Transverse colon (tissue), 4 donors: ENCODE measurements around the gene ACTN3. TPM values are rescaled to one million over a fixed set of nuclear protein-coding genes. Genes with fewer than 3 reads are reported as not detected.

Experiments
- DNase-seq: peaks from one replicate; pipeline ENCODE4 v3.0.0-alpha.2; 2019
- H3K27ac ChIP-seq, 4 donors: fragments of 200-600 bp; sonication (generic); 2 replicates each; pipeline ENCODE4 v1.5.1; 2016 to 2018; ENCODE audit warnings: inconsistent platforms in 4 of 4
- H3K27me3 ChIP-seq: fragments of 200-600 bp; sonication (generic); 2 replicates; pipeline ENCODE4 v1.5.1; 2017; ENCODE audit warnings: inconsistent platforms
- H3K36me3 ChIP-seq, 4 donors: fragments of 200-600 bp; sonication (generic); 2 replicates each; pipeline ENCODE4 v1.5.1; 2017 to 2019; ENCODE audit warnings: inconsistent platforms in 4 of 4
- H3K4me1 ChIP-seq, 4 donors: fragments of 200-600 bp; sonication (generic); 2 replicates each; pipeline ENCODE4 v1.5.1; 2017 to 2020; ENCODE audit warnings: inconsistent platforms in 4 of 4
- H3K4me3 ChIP-seq, 4 donors: fragments of 200-600 bp; sonication (generic); 1 replicate in 1 of 4; 2 replicates in 3 of 4; pipeline versions ENCODE4 v1.5.1 to v1.6.1; 2017 to 2019; ENCODE audit warnings: inconsistent platforms in 4 of 4
- H3K9me3 ChIP-seq, 2 donors: fragments of 200-600 bp; sonication (generic); 2 replicates each; pipeline ENCODE4 v1.5.1; 2017 to 2019; ENCODE audit warnings: inconsistent platforms in 2 of 2
- CTCF ChIP-seq, 5 experiments: fragments of 200-600 bp in 3 of 5; fragments of 450-650 bp in 2 of 5; sonication (generic) in 3 of 5; IDR thresholded peaks; 1 replicate in 2 of 5; 2 replicates in 3 of 5; pipeline ENCODE4 v1.5.1; 2016 to 2017; ENCODE audit warnings: antibody characterized with exemption in 5 of 5, inconsistent platforms in 3 of 5, mild to moderate bottlenecking in 2 of 5, moderate library complexity in 1 of 5
- EP300 ChIP-seq: sonication (generic); formaldehyde crosslinking; IDR thresholded peaks from one replicate; pipeline ENCODE4 v1.6.1; 2017; ENCODE audit warnings: antibody characterized with exemption, low read depth
- POLR2A ChIP-seq: fragments of 450-650 bp; IDR thresholded peaks from one replicate; pipeline ENCODE4 v1.6.1; 2016; ENCODE audit warnings: antibody characterized with exemption, mild to moderate bottlenecking, moderate library complexity
- POLR2AphosphoS5 ChIP-seq, 3 donors: sonication (generic); formaldehyde crosslinking; IDR thresholded peaks; one replicate each; pipeline ENCODE4 v1.6.1; 2016; ENCODE audit warnings: antibody characterized with exemption in 3 of 3
- WGBS, 2 donors: methylation state at CpG; one replicate each; pipeline ENCODE4 v1.1.5; 2018; ENCODE audit warnings: low coverage in 1 of 2; 5-methylcytosine and 5-hydroxymethylcytosine counted together
- in situ Hi-C, 4 donors: fragments of 200-750 bp; cut with MboI; loops; one replicate each; pipeline versions ENCODE4 v1.15.0 to v1.15.1; 2017; ENCODE audit warnings: low sequenced_read_pairs in 3 of 4, low pct_ligation_motif_present in 1 of 4, low pct_unique_long_range_greater_than_20kb in 1 of 4
- intact Hi-C: fragments of 100-400 bp; cut with DNase I; formaldehyde crosslinking; loops from one replicate; pipeline ENCODE4 v1.15.1; 2023; ENCODE audit warnings: low total_unique reads
- total RNA-seq, 4 donors: library from RNA; depleted of rRNA; stranded (reverse); fragments of >200 nt; gene quantifications; one replicate each; pipeline ENCODE4 v1.1.0, GENCODE V29; 2016

Gene ACTN3
- total RNA-seq, 4 donors from 2014 or later, result not detected

GRCh38 chr11:66570079-66570849 is 23.6 kb downstream of the ACTN3 start:
- intact Hi-C loops (no loop called here), in situ Hi-C loops (loop anchor here in 2 of 4 donors (10.0 to 25.0 kb wide), 3 partner anchors 105 to 267 kb away; partner anchors contain the start of genes RBM4B (in 1 of the 2) and RCE1 (in 1 of the 2))
- DNase-seq, result no peak
- Histone ChIP-seq H3K36me3 (no peaks in the 10 kb centered on the region), H3K9me3 (no peaks in the 10 kb centered on the region), H3K27ac (no peak overlapping the region), H3K27me3 (peaks cover 33% of the 10 kb centered on the region), H3K4me3 (no peak overlapping the region), H3K4me1 (peaks cover 5 to 18% (median 13%) of the 10 kb centered on the region in 4 donors)
- 39 to 67% methylated on average over 3 to 5 of the region's 5 CpGs for WGBS, 2 donors
- no peak for TF ChIP-seq EP300
- TF ChIP-seq POLR2AphosphoS5 (IDR thresholded peaks at IDR 0.05), result no peak
- TF ChIP-seq POLR2A, result no peak
- no peak for TF ChIP-seq CTCF (IDR thresholded peaks at IDR 0.05)

- in situ Hi-C loops (loop anchor here in 2 of 4 donors (10.0 to 25.0 kb wide), 3 partner anchors 104 to 266 kb away; partner anchors contain the start of genes RBM4B (in 1 of the 2) and RCE1 (in 1 of the 2)), intact Hi-C loops (no loop called here)
- no peak for DNase-seq
- Histone ChIP-seq H3K36me3 (no peaks in the 10 kb centered on the region), H3K9me3 (no peaks in the 10 kb centered on the region), H3K27ac (no peak overlapping the region), H3K4me3 (no peak overlapping the region), H3K27me3 (peaks cover 38% of the 10 kb centered on the region), H3K4me1 (peaks cover 5 to 18% (median 13%) of the 10 kb centered on the region in 4 donors)
- no peak for TF ChIP-seq CTCF (IDR thresholded peaks at IDR 0.05)
- no peak for TF ChIP-seq POLR2AphosphoS5 (IDR thresholded peaks at IDR 0.05)
- no peak for TF ChIP-seq EP300
- TF ChIP-seq POLR2A, result no peak
- WGBS, 2 donors, result 73% methylated on average over 2 of the region's 2 CpGs; no CpG with 5 or more reads in 1 of the 2 donors
Observed at GRCh38 chr11:66570850-66571180, 24.1 kb downstream of the ACTN3 start.

- TF ChIP-seq CTCF (IDR thresholded peaks at IDR 0.05) (peak; percentile 78 to 88 (median 86)), POLR2AphosphoS5 (IDR thresholded peaks at IDR 0.05) (no peak), EP300 (no peak), POLR2A (no peak)
- no peaks in the 10 kb centered on the region for H3K9me3 ChIP-seq
- intact Hi-C loops (loop anchor here (1.0 kb wide), 1 partner anchor 99 kb away; no protein-coding TSS in a partner anchor), in situ Hi-C loops (loop anchor here in 3 of 4 donors (5.0 to 10.0 kb wide), 3 partner anchors 93 to 256 kb away; partner anchors contain the start of gene RBM4B (in 1 of the 3))
- peaks cover 16% of the 10 kb centered on the region for H3K27me3 ChIP-seq
- no peaks in the 10 kb centered on the region for H3K36me3 ChIP-seq
- H3K4me1 ChIP-seq, result no peaks in the 10 kb centered on the region
- peak; percentile 81 for DNase-seq
- WGBS, 2 donors, result 21 to 48% methylated on average over 4 to 25 of the region's 25 CpGs
- H3K4me3 ChIP-seq, result no peak overlapping the region
- H3K27ac ChIP-seq, result no peak overlapping the region
Observed at GRCh38 chr11:66579017-66579606, 32.4 kb downstream of the ACTN3 start.

- Histone ChIP-seq H3K27me3 (peaks cover 1% of the 10 kb centered on the region), H3K4me1 (no peaks in the 10 kb centered on the region), H3K9me3 (no peaks in the 10 kb centered on the region), H3K27ac (no peak overlapping the region), H3K4me3 (no peak overlapping the region), H3K36me3 (no peaks in the 10 kb centered on the region)
- DNase-seq, result no peak
- WGBS, 2 donors, result 73 to 83% methylated on average over 4 to 5 of the region's 5 CpGs
- in situ Hi-C loops, result loop anchor here in 2 of 4 donors (5.0 to 10.0 kb wide), 2 partner anchors 94 to 101 kb away; partner anchors contain the start of gene RBM4B (in 1 of the 2)
- intact Hi-C loops, result no loop called here
- TF ChIP-seq CTCF (IDR thresholded peaks at IDR 0.05) (no peak), EP300 (no peak), POLR2AphosphoS5 (IDR thresholded peaks at IDR 0.05) (no peak), POLR2A (no peak)
Observed at GRCh38 chr11:66580803-66581202, 34.1 kb downstream of the ACTN3 start.
